H1 (cell line): ENCODE data around the gene MIF4GD. TPM values are rescaled to one million over a fixed set of nuclear protein-coding genes. Genes with fewer than 3 reads are reported as not detected.

ENCODE experiments used
- CTCF ChIA-PET: fragments of 300-600 bp; sonication (Branson Sonifier 250); formaldehyde crosslinking; loops from one replicate; lab custom pipeline; 2021; ENCODE audit not compliant: partially characterized antibody; lab: Charles Lee
- POLR2A ChIA-PET: fragments of 300-600 bp; sonication (Branson Sonifier 250); formaldehyde crosslinking; loops from one replicate; lab custom pipeline; 2021; ENCODE audit warnings: inconsistent platforms; ENCODE audit not compliant: partially characterized antibody; lab: Charles Lee
- DNase-seq, 2 experiments: peaks; one replicate each; pipeline versions ENCODE4 v3.0.0 to v3.0.0-alpha.2; 2010 to 2022; ENCODE audit warnings: low spot score in 2 of 2, low read depth in 1 of 2, mixed read lengths in 1 of 2
- FAIRE-seq: peaks from 2 replicates; lab custom pipeline; 2011; peaks lifted over from hg19 to GRCh38; lab: Jason Lieb, UNC
- H2AFZ ChIP-seq: 2 replicates; pipeline ENCODE4 v1.8.1; 2012; ENCODE audit warnings: low read length, inconsistent platforms
- H2AK5ac ChIP-seq: 2 replicates; pipeline ENCODE4 v1.6.1; 2013; ENCODE audit warnings: low read depth, low read length
- H2BK120ac ChIP-seq: replicated peaks from 2 replicates; pipeline ENCODE3; 2013; ENCODE audit warnings: low read depth, low read length, inconsistent platforms
- H2BK12ac ChIP-seq: 2 replicates; pipeline ENCODE4 v1.6.1; 2013; ENCODE audit warnings: low read depth, low read length
- H2BK15ac ChIP-seq: 2 replicates; pipeline ENCODE4 v1.6.1; 2013; ENCODE audit warnings: low read length
- H2BK20ac ChIP-seq: 2 replicates; pipeline ENCODE4 v1.6.1; 2013; ENCODE audit warnings: low read length
- H2BK5ac ChIP-seq: 2 replicates; pipeline ENCODE4 v1.6.1; 2013; ENCODE audit warnings: low read depth, low read length
- H3K14ac ChIP-seq: 2 replicates; pipeline ENCODE4 v1.6.1; 2013; ENCODE audit warnings: inconsistent platforms; ENCODE audit not compliant: insufficient read length
- H3K18ac ChIP-seq: 2 replicates; pipeline ENCODE4 v1.6.1; 2013; ENCODE audit warnings: low read length; ENCODE audit errors: extremely low read depth
- H3K23ac ChIP-seq: 2 replicates; pipeline ENCODE4 v1.6.1; 2013; ENCODE audit warnings: inconsistent platforms; ENCODE audit not compliant: insufficient read length
- H3K23me2 ChIP-seq: 2 replicates; pipeline ENCODE4 v1.6.1; 2013; ENCODE audit warnings: low read depth, low read length
- H3K27ac ChIP-seq: 2 replicates; pipeline ENCODE4 v1.6.1; 2011; ENCODE audit warnings: low read depth, low read length, inconsistent platforms
- H3K27me3 ChIP-seq, 4 experiments: replicated peaks in 1 of 4; 1 replicate in 1 of 4; 2 replicates in 3 of 4; pipeline versions ENCODE4 v1.6.1 to v1.8.1; 2011 to 2013; ENCODE audit warnings: low read length in 3 of 4, mild to moderate bottlenecking in 3 of 4, inconsistent platforms in 2 of 4, mixed read lengths in 2 of 4, moderate library complexity in 1 of 4; ENCODE audit not compliant: control insufficient read depth in 3 of 4, insufficient read depth in 3 of 4; ENCODE audit errors: extremely low read depth in 1 of 4
- H3K36me3 ChIP-seq, 4 experiments: 2 replicates each; pipeline versions ENCODE4 v1.6.1 to v1.8.1; 2011 to 2013; ENCODE audit warnings: mild to moderate bottlenecking in 4 of 4, low read length in 3 of 4, moderate library complexity in 2 of 4, control low read depth in 1 of 4, inconsistent platforms in 1 of 4; ENCODE audit not compliant: insufficient read depth in 4 of 4, control insufficient read depth in 2 of 4
- H3K4ac ChIP-seq: replicated peaks from 2 replicates; pipeline ENCODE3; 2013; ENCODE audit warnings: low read length, low read depth, mixed read lengths, inconsistent platforms; ENCODE audit not compliant: insufficient read length
- H3K4me1 ChIP-seq, 4 experiments: replicated peaks in 1 of 4; 1 replicate in 1 of 4; 2 replicates in 3 of 4; pipeline versions ENCODE4 v1.6.1 to v1.8.1; 2011 to 2013; ENCODE audit warnings: low read length in 3 of 4, inconsistent platforms in 2 of 4, mixed read lengths in 1 of 4; ENCODE audit not compliant: insufficient read depth in 4 of 4, control insufficient read depth in 3 of 4
- H3K4me2 ChIP-seq, 2 experiments: 2 replicates each; pipeline versions ENCODE4 v1.6.1 to v1.8.1; 2011 to 2013; ENCODE audit warnings: low read depth in 2 of 2, low read length in 2 of 2, control low read depth in 1 of 2, inconsistent platforms in 1 of 2, mild to moderate bottlenecking in 1 of 2; ENCODE audit not compliant: insufficient read depth in 1 of 2
- H3K4me3 ChIP-seq, 4 experiments: fragments of 200-600, 300-600 bp in 1 of 4; sonication (generic), shearing (Covaris generic), sonication (Bioruptor Twin) in 1 of 4; 2 replicates each; pipeline versions ENCODE4 v1.5.1 to v1.8.1; 2011 to 2016; ENCODE audit warnings: low read length in 4 of 4, low read depth in 3 of 4, control low read depth in 2 of 4, inconsistent platforms in 2 of 4, mild to moderate bottlenecking in 2 of 4, mixed read lengths in 1 of 4, moderate library complexity in 1 of 4; ENCODE audit not compliant: insufficient read depth in 2 of 4; ENCODE audit errors: extremely low read depth in 1 of 4
- H3K56ac ChIP-seq: replicated peaks from 2 replicates; pipeline ENCODE3; 2013; ENCODE audit warnings: low read depth, mild to moderate bottlenecking, mixed read lengths, low read length, inconsistent platforms; ENCODE audit not compliant: insufficient read length
- H3K79me1 ChIP-seq: 2 replicates; pipeline ENCODE4 v1.6.1; 2013; ENCODE audit warnings: low read depth, low read length, control low read depth
- H3K79me2 ChIP-seq, 2 experiments: 2 replicates each; pipeline versions ENCODE4 v1.6.1 to v1.8.1; 2012 to 2013; ENCODE audit warnings: low read length in 2 of 2, mild to moderate bottlenecking in 2 of 2, inconsistent platforms in 1 of 2; ENCODE audit not compliant: insufficient read depth in 2 of 2, control insufficient read depth in 1 of 2
- H3K9ac ChIP-seq, 4 experiments: replicated peaks in 1 of 4; 1 replicate in 1 of 4; 2 replicates in 3 of 4; pipeline versions ENCODE4 v1.6.1 to v1.8.1; 2011 to 2013; ENCODE audit warnings: low read depth in 3 of 4, low read length in 3 of 4, control low read depth in 2 of 4, mild to moderate bottlenecking in 2 of 4, moderate library complexity in 2 of 4, inconsistent platforms in 1 of 4; ENCODE audit errors: extremely low read depth in 1 of 4
- H3K9me3 ChIP-seq, 2 experiments: 2 replicates each; pipeline versions ENCODE4 v1.6.1 to v1.8.1; 2012 to 2013; ENCODE audit warnings: mild to moderate bottlenecking in 2 of 2, moderate library complexity in 2 of 2, control low read depth in 1 of 2, inconsistent platforms in 1 of 2, low read depth in 1 of 2, low read length in 1 of 2, mixed read lengths in 1 of 2; ENCODE audit not compliant: insufficient read depth in 2 of 2
- H4K20me1 ChIP-seq, 2 experiments: replicated peaks in 1 of 2; 2 replicates each; pipeline versions ENCODE3 to v1.8.1; 2011 to 2013; ENCODE audit warnings: inconsistent platforms in 2 of 2, low read length in 2 of 2, mild to moderate bottlenecking in 1 of 2; ENCODE audit not compliant: insufficient read depth in 2 of 2, control insufficient read depth in 1 of 2
- H4K5ac ChIP-seq: 2 replicates; pipeline ENCODE4 v1.6.1; 2013; ENCODE audit warnings: low read length, low read depth, mixed read lengths, inconsistent platforms; ENCODE audit not compliant: insufficient read length
- H4K8ac ChIP-seq: 2 replicates; pipeline ENCODE4 v1.8.0; 2013; ENCODE audit warnings: mild to moderate bottlenecking, moderate library complexity, low read length, inconsistent platforms; ENCODE audit not compliant: insufficient read depth; ENCODE audit errors: extremely low read depth
- H4K91ac ChIP-seq: replicated peaks from 2 replicates; pipeline ENCODE3; 2013; ENCODE audit warnings: low read length, mixed read lengths, inconsistent platforms; ENCODE audit not compliant: insufficient read length
- ASH2L ChIP-seq: fragments of 200-600, 300-600 bp; sonication (generic); IDR thresholded peaks from one replicate; pipeline ENCODE4 v1.7.1; 2017; ENCODE audit warnings: low read length
- KDM4A ChIP-seq: IDR thresholded peaks from one replicate; pipeline ENCODE4 v1.7.1; 2012; ENCODE audit warnings: low read depth, mild to moderate bottlenecking, moderate library complexity, low read length, inconsistent platforms; ENCODE audit not compliant: severe bottlenecking
- PHF8 ChIP-seq: fragments of 200-600 bp; sonication (generic); conservative IDR thresholded peaks from 2 replicates; pipeline ENCODE4 v1.7.1; 2012; ENCODE audit warnings: low read depth, mild to moderate bottlenecking, inconsistent platforms, low read length, moderate library complexity
- POLR2A ChIP-seq, 2 experiments: IDR thresholded peaks; 1 replicate in 1 of 2; 2 replicates in 1 of 2; pipeline ENCODE4 v1.6.1; 2011; ENCODE audit warnings: low read depth in 2 of 2, low read length in 2 of 2, mild to moderate bottlenecking in 2 of 2; ENCODE audit errors: control extremely low read depth in 1 of 2
- POU5F1 ChIP-seq: IDR thresholded peaks from 2 replicates; pipeline ENCODE4 v1.6.1; 2011; ENCODE audit warnings: low read depth, mild to moderate bottlenecking, low read length, moderate library complexity
- RAD21 ChIP-seq, 2 experiments: IDR thresholded peaks in 1 of 2; conservative IDR thresholded peaks in 1 of 2; 2 replicates each; pipeline ENCODE4 v1.6.1; 2011; ENCODE audit warnings: low read depth in 2 of 2, low read length in 2 of 2, improper control_type of control experiment in 1 of 2, inconsistent platforms in 1 of 2, mild to moderate bottlenecking in 1 of 2, moderate library complexity in 1 of 2
- SIX5 ChIP-seq: IDR thresholded peaks from 2 replicates; pipeline ENCODE4 v1.6.1; 2011; ENCODE audit warnings: mild to moderate bottlenecking, low read depth, low read length
- SUZ12 ChIP-seq: fragments of 200-600 bp; sonication (generic); IDR thresholded peaks from 2 replicates; pipeline ENCODE4 v1.6.1; 2012; ENCODE audit warnings: mild to moderate bottlenecking, inconsistent platforms, low read length, moderate library complexity, mixed read lengths
- TBP ChIP-seq: IDR thresholded peaks from 2 replicates; pipeline ENCODE4 v1.6.1; 2011; ENCODE audit warnings: low read depth, low read length, improper control_type of control experiment
- YY1 ChIP-seq: IDR thresholded peaks from 2 replicates; pipeline ENCODE4 v1.6.1; 2011; ENCODE audit warnings: low read depth, mild to moderate bottlenecking, low read length
- WGBS, 2 experiments: shearing (Covaris generic) in 1 of 2; methylation state at CpG; one replicate each; pipeline versions ENCODE4 v1.1.6 to v1.1.7; 2013 to 2015; ENCODE audit warnings: low lambda C conversion rate in 2 of 2, mixed read lengths in 2 of 2, inconsistent platforms in 1 of 2, low coverage in 1 of 2, missing lambda C conversion rate in 1 of 2; ENCODE audit not compliant: insufficient replicate concordance in 2 of 2, insufficient coverage in 1 of 2, insufficient read length in 1 of 2; ENCODE audit errors: extremely low coverage in 1 of 2, missing lambda C conversion rate in 1 of 2; 5-methylcytosine and 5-hydroxymethylcytosine counted together
- polyA plus RNA-seq, 7 experiments: library from polyadenylated mRNA; depleted of rRNA in 3 of 7; stranded (reverse) in 5 of 7; unstranded in 2 of 7; fragments of >200 nt in 5 of 7; fragments of 200-250 nt in 2 of 7; gene quantifications; 1 replicate in 5 of 7; 2 replicates in 1 of 7; 4 replicates in 1 of 7; pipeline versions ENCODE4 v1.2.1 to v1.2.3, GENCODE V29; 2011 to 2013; ENCODE audit warnings: missing spikeins in 2 of 7, mixed read lengths in 2 of 7
- total RNA-seq: library from RNA; stranded (reverse); fragmentation: NEBNext Ultra II Directional; extraction: Animal tissue kit (Norgen Biotek cat#: 25700); gene quantifications from 2 replicates; pipeline ENCODE4 v1.2.1, GENCODE V29; 2021
- TF ChIP-seq, protein P1 (sequence below): IDR thresholded peaks from 2 replicates; pipeline ENCODE4 v1.6.1; 2012; ENCODE audit warnings: inconsistent platforms

MIF4GD gene
- total and polyA plus RNA-seq, 2 of the 8 experiments (the other 6 are each of a cell fraction or from before 2014, with no cell fraction given), result 16.1 to 51.1 TPM

DNA sequence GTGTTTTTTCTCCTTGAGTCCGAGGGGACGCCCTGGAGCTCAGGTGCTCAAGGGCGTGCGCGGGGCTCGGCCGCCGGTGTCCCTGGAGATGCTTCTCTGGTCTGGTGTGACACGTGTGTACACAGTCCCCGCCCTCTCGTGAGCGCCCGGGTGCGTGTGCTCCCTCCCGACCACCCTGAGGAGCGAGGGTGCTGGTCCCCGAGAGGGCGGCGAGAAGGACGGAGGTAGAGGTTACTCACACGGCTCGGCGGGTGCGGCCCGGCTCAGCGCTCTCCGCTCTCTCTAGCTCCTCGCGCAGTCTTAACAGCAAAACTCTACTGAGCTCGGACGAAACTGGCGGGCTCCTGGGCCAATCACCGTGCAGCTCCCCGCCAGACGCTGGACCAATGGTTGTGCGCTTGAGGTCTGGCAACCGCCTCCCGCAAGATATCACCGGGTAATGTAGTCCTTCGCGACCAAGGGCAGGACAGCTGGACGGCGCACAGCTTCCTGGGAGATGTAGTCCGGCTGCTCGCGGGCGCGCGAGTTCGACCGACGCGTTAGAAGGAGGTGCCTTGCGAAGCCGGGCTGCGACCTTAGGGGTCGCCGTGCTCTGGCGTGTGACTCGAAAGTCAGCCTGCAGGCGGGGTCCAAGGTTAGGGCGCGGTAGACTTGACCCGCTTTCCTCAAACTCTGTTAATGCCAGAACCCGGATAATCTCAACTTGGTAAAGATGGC is 18.2 kb upstream of the MIF4GD start, which contains the start of gene SLC25A19:
Gene SLC25A19, minus strand, starts transcription at position 319 of the 717 bp plus-strand sequence. CDS start 2,669 bp downstream, outside the sequence.
- Histone ChIP-seq H4K5ac (peak within 1 kb of the TSS; percentile 37), H4K8ac (0 out of 2 replicates have a peak within 1 kb of the TSS, but pooled peaks have one; percentile 92), H3K79me1 (no peaks in the 10 kb centered on the region; the same call in 1 of the 2 replicates), H3K27me3 (no peaks in the 10 kb centered on the region; a peak in 2 of 7 replicates), H2BK5ac (0 out of 2 replicates have a peak within 1 kb of the TSS, but pooled peaks have one; percentile 49), H3K36me3 (peaks cover 3 to 7% (median 5%) of the 10 kb centered on the region in 4 experiments; a peak in 3 of 8 replicates), H2BK12ac (no peak within 1 kb of the TSS), H3K27ac (no peak within 1 kb of the TSS), H3K79me2 (0 out of 4 replicates have a peak, but pooled peaks cover 0 to 2% of the 10 kb centered on the region in 2 experiments), H2AFZ (peak within 1 kb of the TSS; percentile 91), H3K14ac (no peak within 1 kb of the TSS), H2BK120ac (no peak within 1 kb of the TSS), H3K23ac (no peak within 1 kb of the TSS), H2BK15ac (no peak within 1 kb of the TSS), H2AK5ac (no peak within 1 kb of the TSS), H3K4ac (peak within 1 kb of the TSS; percentile 72), H3K9ac (peak within 1 kb of the TSS; percentile 58 to 73 (median 62)), H4K20me1 (peaks cover 0 to 3% of the 10 kb centered on the region in 2 experiments), H3K4me3 (peak within 1 kb of the TSS; percentile 77 to 94 (median 82)), H3K4me2 (peak within 1 kb of the TSS; percentile 64 to 80), H3K18ac (peak within 1 kb of the TSS; percentile 26; the same call in 1 of the 2 replicates), H3K23me2 (peaks cover 4% of the 10 kb centered on the region; the same call in 1 of the 2 replicates), H4K91ac (no peak within 1 kb of the TSS), H2BK20ac (no peak within 1 kb of the TSS), H3K9me3 (no peaks in the 10 kb centered on the region), H3K4me1 (no peaks in the 10 kb centered on the region; a peak in 3 of 7 replicates), H3K56ac (no peak within 1 kb of the TSS)
- peak; percentile 94 to 98 for DNase-seq
- ChIA-PET POLR2A (interaction anchor here (0.6 to 2.4 kb wide), 14 partner anchors 9 to 135 kb away, joined by 3 to 12 read pairs (median 4); partner anchors contain the start of genes GGA3, JPT1, MIF4GD and MRPS7), CTCF (interaction anchor here (0.5 to 1.8 kb wide), 32 partner anchors 9 to 227 kb away, joined by 3 to 16 read pairs (median 4); partner anchors contain the start of genes GGA3, MIF4GD, MRPS7 and TSEN54)
- WGBS, 2 experiments, result 1% methylated on average over 64 of the region's 65 CpGs; no CpG with 5 or more reads in 1 of the 2 experiments
- FAIRE-seq, result peak; percentile 7
- TF ChIP-seq YY1 (peak; percentile 68; the same call in 1 of the 2 replicates), TBP (peak; percentile 73), KDM4A (peak; percentile 83), SIX5 (peak; percentile 89), RAD21 (IDR thresholded peaks at IDR 0.05 in 1 of 2, conservative IDR thresholded peaks at IDR 0.05 in 1 of 2; ENCODE audit: low read depth in 2 of 2, low read length in 2 of 2) (peak; percentile 63 to 72), POU5F1 (no peak), SUZ12 (no peak), PHF8 (peak; percentile 77), POLR2A (IDR thresholded peaks at IDR 0.05; ENCODE audit: control extremely low read depth in 1 of 2, low read depth in 2 of 2, low read length in 2 of 2) (peak in 1 of 2 experiments; percentile 83; a peak in 2 of 3 replicates), ASH2L (peak; percentile 43)
- TF ChIP-seq, protein P1, sequence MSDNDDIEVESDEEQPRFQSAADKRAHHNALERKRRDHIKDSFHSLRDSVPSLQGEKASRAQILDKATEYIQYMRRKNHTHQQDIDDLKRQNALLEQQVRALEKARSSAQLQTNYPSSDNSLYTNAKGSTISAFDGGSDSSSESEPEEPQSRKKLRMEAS, result peak; percentile 62
